NCI-H1105 (cell line): ENCODE results near the gene GPATCH8.

Experiments
- DNase-seq: peaks from one replicate; lab custom pipeline; 2025; lab: John Stamatoyannopoulos, UW

GPATCH8 gene

DNA sequence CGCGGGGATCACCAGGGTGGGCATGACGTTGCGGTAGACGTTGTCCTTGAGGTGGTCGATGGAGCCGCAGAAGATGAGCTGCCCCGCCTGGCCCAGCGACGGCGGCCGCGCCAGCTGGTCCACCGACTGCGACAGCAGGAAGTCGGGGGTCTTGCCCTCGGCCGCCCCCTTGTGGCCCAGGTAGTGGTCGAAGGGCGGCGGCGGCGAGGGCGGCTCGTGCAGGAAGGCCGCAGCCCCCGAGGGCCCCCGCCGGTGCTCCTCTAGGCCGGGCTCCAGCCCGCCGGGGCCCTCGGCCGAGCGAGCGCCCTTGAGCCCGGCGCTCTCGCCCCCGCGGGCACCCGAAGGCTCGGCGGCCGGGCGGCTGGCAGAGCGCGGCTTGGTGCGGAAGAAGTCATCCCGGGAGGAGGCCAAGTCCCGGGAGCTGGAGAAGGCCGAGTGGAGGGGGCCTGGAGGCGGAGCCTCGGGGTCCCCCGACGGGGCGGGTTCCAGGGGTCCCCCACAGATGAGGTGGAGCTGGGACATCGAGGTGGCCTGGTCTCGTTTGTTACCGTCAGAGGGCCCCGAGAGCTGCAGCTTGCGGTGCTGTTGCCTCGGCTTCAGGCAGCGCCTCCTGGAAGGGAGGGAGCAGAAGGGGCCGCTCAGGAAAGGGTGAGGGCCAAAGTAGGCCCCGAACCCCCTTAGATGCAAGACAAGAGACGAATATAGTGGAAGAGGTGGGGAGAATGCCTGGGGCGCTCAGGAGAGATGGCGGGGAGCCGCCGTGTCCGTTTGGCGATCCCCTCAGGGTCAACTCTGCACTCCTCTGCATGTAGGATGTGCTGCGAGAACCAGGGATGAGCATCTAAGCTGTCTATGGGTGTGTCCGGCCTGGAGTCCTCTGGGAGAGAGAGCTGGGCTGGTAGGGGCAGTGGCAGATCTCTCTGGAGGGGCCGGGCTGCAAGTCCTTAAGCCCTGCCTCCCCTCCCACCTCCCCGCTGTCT is 148.3 kb downstream of the GPATCH8 start:
- DNase-seq = no peak

DNA sequence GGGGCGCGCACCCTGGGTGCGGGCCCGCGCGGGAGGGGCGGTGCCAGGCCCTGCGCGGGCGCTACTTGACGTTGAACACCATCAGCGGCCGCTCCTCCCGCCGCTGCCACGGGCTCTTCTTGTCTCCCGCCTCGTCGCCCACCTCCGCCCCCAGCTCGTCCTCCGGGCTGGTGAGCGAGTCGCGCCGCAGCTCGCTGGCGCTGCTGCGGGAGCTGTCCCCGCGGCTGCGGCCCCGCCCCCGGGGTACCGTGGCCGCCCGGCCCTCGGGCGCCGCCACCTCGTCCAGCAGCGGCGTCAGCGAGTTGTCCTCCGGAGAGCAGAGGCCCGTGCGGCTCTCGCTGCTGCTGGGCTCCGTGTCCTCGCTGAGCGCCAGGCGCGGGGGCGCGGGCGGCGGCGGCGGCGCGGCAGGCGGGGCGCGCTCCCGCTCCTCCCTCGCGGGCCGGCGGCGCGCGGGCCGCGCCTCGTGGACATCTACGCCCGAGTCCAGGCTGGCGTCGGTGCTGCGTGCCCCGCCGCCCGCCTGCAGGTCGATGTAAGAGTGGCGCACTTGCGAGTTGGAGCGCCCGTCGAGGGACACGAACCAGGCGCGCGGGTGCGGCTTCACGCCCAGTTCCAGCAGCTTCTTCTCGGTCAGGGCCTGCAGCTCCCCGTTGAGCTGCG is 149.4 kb downstream of the GPATCH8 start:
- no peak for DNase-seq

DNA sequence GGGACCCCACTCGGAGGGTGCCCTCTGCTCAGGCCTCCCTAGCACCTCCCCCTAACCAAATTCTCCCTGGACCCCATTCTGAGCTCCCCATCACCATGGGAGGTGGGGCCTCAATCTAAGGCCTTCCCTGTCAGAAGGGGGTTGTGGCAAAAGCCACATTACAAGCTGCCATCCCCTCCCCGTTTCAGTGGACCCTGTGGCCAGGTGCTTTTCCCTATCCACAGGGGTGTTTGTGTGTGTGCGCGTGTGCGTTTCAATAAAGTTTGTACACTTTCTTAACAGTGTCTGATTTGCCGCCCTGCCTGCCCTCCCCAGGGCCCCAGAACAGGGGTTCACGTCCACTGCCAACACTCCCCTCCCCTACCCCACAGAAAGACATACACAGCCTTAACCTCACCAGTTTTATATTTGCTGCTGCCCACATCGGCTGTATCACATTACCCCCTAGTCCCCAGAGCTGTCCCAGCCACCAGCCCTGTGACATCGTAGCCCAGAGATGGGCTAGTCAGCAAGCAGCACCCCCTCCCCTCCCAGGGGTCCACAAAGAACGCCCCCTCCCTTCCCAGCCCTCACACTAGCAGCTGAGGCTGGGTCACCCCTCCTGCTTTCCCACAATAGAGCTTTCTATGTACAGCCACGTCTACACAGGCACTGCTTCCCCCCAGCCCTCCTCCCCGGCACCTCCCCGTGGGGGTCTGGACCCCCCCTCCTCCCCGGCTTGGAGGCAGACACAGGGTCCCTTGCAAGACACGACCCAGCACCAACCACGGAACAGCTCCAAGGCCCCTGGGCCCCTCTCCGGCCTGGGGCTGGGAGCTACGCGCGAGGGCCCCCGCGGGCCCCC is 150.2 kb downstream of the GPATCH8 start:
- no peak for DNase-seq

DNA sequence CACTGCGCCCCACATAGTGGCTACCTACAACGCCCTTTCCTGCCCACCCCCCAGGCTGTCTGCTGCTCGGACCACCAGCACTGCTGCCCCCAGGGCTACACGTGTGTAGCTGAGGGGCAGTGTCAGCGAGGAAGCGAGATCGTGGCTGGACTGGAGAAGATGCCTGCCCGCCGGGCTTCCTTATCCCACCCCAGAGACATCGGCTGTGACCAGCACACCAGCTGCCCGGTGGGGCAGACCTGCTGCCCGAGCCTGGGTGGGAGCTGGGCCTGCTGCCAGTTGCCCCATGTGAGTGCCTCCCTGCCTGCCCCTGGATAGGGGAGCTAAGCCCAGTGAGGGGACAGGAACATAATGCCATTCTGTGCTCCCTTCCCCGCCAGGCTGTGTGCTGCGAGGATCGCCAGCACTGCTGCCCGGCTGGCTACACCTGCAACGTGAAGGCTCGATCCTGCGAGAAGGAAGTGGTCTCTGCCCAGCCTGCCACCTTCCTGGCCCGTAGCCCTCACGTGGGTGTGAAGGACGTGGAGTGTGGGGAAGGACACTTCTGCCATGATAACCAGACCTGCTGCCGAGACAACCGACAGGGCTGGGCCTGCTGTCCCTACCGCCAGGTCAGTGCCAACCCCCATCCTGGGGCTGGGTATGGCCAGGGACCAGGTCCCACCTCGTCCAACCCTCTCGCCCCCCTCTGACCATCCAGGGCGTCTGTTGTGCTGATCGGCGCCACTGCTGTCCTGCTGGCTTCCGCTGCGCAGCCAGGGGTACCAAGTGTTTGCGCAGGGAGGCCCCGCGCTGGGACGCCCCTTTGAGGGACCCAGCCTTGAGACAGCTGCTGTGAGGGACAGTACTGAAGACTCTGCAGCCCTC is 151.0 kb downstream of the GPATCH8 start:
- DNase-seq = no peak

DNA sequence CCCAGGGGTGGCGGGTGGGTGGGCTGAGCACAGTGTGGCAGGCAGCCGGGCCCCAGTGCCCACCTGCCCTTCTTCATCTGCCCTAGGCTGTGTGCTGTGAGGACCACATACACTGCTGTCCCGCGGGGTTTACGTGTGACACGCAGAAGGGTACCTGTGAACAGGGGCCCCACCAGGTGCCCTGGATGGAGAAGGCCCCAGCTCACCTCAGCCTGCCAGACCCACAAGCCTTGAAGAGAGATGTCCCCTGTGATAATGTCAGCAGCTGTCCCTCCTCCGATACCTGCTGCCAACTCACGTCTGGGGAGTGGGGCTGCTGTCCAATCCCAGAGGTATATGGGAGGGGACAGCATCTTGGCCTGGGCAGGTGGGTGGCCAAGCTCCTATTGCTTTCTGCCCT is 151.7 kb downstream of the GPATCH8 start:
- DNase-seq = no peak

DNA sequence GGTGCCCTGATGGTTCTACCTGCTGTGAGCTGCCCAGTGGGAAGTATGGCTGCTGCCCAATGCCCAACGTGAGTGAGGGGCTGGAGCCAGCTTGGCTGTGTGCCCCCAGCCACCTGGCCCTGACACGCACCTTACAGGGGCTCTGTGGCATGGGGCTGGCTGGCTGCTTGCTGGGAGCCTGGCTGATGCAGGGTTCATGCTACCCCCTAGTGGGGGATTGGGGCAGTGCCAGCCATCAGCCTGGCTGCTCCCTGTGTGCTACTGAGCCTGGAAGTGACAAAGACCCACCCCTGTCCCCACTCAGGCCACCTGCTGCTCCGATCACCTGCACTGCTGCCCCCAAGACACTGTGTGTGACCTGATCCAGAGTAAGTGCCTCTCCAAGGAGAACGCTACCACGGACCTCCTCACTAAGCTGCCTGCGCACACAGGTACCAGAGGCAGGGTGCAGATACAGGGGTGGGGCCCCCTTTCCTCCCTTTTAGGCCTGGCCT is 152.4 kb downstream of the GPATCH8 start:
- DNase-seq = peak; percentile 26

DNA sequence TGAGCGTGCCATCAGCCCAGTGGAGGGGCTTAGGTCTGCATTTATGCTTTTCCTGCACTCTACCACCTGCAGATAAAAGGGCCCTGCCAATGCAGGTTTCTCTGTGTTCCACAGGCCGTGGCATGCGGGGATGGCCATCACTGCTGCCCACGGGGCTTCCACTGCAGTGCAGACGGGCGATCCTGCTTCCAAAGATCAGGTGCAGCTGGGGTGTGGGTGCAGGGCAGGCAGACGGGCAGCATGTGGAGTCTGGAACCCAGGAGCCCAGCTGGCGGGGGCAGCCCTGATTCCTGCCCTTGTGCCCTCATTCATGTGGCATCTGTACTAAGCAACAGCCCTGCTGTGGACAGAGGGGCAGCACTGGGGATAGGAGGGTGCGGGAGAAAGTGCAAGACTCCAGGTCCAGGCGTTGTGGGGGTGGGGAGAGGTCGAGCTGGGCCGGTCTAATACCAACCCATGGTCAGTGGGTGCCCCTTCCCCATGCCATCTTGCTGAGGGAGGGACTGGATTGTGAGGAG is 153.6 kb downstream of the GPATCH8 start:
- no peak for DNase-seq

DNA sequence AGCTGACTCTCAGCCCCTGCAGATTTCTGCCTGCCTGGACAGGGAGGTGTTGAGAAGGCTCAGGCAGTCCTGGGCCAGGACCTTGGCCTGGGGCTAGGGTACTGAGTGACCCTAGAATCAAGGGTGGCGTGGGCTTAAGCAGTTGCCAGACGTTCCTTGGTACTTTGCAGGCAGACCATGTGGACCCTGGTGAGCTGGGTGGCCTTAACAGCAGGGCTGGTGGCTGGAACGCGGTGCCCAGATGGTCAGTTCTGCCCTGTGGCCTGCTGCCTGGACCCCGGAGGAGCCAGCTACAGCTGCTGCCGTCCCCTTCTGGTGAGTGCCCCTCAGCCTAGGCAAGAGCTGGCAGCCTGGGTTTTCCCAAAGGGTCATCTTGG is 154.2 kb downstream of the GPATCH8 start:
- no peak for DNase-seq

DNA sequence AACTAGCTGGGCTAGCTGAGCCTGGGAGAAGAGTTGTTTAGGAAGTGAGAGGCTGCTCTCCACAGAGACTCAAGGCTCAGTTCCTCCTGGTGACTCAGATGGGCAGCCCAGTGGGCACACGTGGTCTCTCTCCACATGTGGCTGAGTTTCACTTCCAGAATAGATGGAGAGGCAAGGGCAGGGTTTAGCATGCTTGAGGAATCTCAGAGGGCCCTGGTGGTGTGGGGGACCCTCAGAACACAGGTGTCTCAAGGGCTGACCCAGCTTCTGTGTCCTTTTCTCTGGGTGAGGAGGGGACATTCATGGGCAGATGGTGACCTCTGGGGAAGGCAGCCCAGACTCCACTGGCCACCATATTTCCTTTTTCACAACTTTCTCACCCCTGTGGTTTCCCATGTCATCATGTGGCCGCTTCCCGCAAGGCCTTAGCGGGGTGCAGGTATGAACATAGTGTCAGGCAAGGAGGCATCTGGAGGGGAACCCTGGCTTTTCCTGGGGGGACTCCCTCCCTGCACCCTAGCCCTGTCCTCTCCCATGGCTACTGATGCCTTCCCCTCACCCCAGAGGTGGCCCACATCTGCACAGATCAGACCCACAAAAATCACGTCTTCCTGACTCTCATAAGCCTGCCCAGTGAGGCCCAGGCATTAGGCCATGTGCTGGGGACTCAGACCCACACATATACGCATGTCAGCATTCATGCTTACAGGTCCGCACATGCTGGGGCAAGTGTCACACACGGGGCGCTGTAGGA is 154.8 kb downstream of the GPATCH8 start:
- no peak for DNase-seq
